SK-N-SH treated with all-trans-retinoic acid at 6 μM for 48 hours (cell line): ENCODE data around the gene EBF3.

ENCODE experiments used
- ATAC-seq: fragments of 200-7000 bp; cut with Tn5 transposase; 3 replicates; pipeline ENCODE4 v1.9.1; 2020; ENCODE audit warnings: mild to moderate bottlenecking, moderate library complexity
- ARNTL ChIP-seq: fragments of 450-650 bp; formaldehyde crosslinking; IDR thresholded peaks from 2 replicates; pipeline ENCODE4 v1.5.0; 2020; ENCODE audit warnings: low read depth, mild to moderate bottlenecking, moderate library complexity, borderline replicate concordance
- CSDC2 ChIP-seq: fragments of 250-450 bp; sonication (Bioruptor Pico); IDR thresholded peaks from 2 replicates; pipeline ENCODE4 v1.5.0; 2020; ENCODE audit warnings: mild to moderate bottlenecking, moderate library complexity
- CSRNP3 ChIP-seq: fragments of 250-450 bp; sonication (Bioruptor Pico); IDR thresholded peaks from 2 replicates; pipeline ENCODE4 v1.5.1; 2021; ENCODE audit warnings: mild to moderate bottlenecking, moderate library complexity
- GLIS3 ChIP-seq: fragments of 250-450 bp; sonication (Bioruptor Pico); IDR thresholded peaks from 2 replicates; pipeline ENCODE4 v1.5.0; 2020; ENCODE audit warnings: mild to moderate bottlenecking, moderate library complexity
- ISL1 ChIP-seq: fragments of 250-450 bp; sonication (Bioruptor Pico); IDR thresholded peaks from 2 replicates; pipeline ENCODE4 v2.1.2; 2022; ENCODE audit warnings: mild to moderate bottlenecking, moderate library complexity
- OSR1 ChIP-seq: fragments of 250-450 bp; sonication (Bioruptor Pico); IDR thresholded peaks from 2 replicates; pipeline ENCODE4 v1.8.0; 2022; ENCODE audit warnings: moderate library complexity, mild to moderate bottlenecking, inconsistent platforms
- PPARA ChIP-seq: fragments of 250-450 bp; sonication (Bioruptor Pico); IDR thresholded peaks from 2 replicates; pipeline ENCODE4 v1.5.0; 2020; ENCODE audit warnings: mild to moderate bottlenecking, borderline replicate concordance
- RARB ChIP-seq: fragments of 250-450 bp; sonication (Bioruptor Pico); IDR thresholded peaks from 2 replicates; pipeline ENCODE4 v1.8.0; 2021; ENCODE audit warnings: mild to moderate bottlenecking, moderate library complexity
- SNAI2 ChIP-seq: fragments of 250-450 bp; sonication (Bioruptor Pico); IDR thresholded peaks from 2 replicates; pipeline ENCODE4 v1.5.0; 2020; ENCODE audit warnings: mild to moderate bottlenecking, moderate library complexity
- TCF4 ChIP-seq: fragments of 250-450 bp; sonication (Bioruptor Pico); IDR thresholded peaks from 2 replicates; pipeline ENCODE4 v1.8.0; 2021; ENCODE audit warnings: mild to moderate bottlenecking, moderate library complexity, borderline replicate concordance
- TOX ChIP-seq: fragments of 250-450 bp; sonication (Bioruptor Pico); IDR thresholded peaks from 2 replicates; pipeline ENCODE4 v1.8.0; 2021; ENCODE audit warnings: mild to moderate bottlenecking, moderate library complexity, borderline replicate concordance
- TSHZ2 ChIP-seq: fragments of 250-450 bp; sonication (Bioruptor Pico); IDR thresholded peaks from 2 replicates; pipeline ENCODE4 v1.5.0; 2020; ENCODE audit warnings: mild to moderate bottlenecking, moderate library complexity
- ZFP3 ChIP-seq: fragments of 250-450 bp; sonication (Bioruptor Pico); IDR thresholded peaks from 2 replicates; pipeline ENCODE4 v1.5.0; 2020; ENCODE audit warnings: mild to moderate bottlenecking, moderate library complexity
- ZNF565 ChIP-seq: fragments of 450-650 bp; formaldehyde crosslinking; conservative IDR thresholded peaks from 2 replicates; pipeline ENCODE4 v1.5.0; 2020; ENCODE audit warnings: low read depth, mild to moderate bottlenecking, moderate library complexity
- ZNF70 ChIP-seq: fragments of 450-650 bp; formaldehyde crosslinking; IDR thresholded peaks from 2 replicates; pipeline ENCODE4 v1.5.0; 2020; ENCODE audit warnings: mild to moderate bottlenecking, moderate library complexity
- ZNF8 ChIP-seq: fragments of 450-650 bp; formaldehyde crosslinking; IDR thresholded peaks from 2 replicates; pipeline ENCODE4 v1.5.0; 2020; ENCODE audit warnings: mild to moderate bottlenecking, moderate library complexity
- TF ChIP-seq, protein P1 (sequence below): fragments of 250-450 bp; sonication (Bioruptor Pico); IDR thresholded peaks from 2 replicates; pipeline ENCODE4 v1.5.1; 2020; ENCODE audit warnings: low read depth, mild to moderate bottlenecking, moderate library complexity
- TF ChIP-seq, protein P2 (sequence below): fragments of 250-450 bp; sonication (Bioruptor Pico); IDR thresholded peaks from 2 replicates; pipeline ENCODE4 v1.8.0; 2020; ENCODE audit warnings: mild to moderate bottlenecking, moderate library complexity, borderline replicate concordance

Gene EBF3

DNA sequence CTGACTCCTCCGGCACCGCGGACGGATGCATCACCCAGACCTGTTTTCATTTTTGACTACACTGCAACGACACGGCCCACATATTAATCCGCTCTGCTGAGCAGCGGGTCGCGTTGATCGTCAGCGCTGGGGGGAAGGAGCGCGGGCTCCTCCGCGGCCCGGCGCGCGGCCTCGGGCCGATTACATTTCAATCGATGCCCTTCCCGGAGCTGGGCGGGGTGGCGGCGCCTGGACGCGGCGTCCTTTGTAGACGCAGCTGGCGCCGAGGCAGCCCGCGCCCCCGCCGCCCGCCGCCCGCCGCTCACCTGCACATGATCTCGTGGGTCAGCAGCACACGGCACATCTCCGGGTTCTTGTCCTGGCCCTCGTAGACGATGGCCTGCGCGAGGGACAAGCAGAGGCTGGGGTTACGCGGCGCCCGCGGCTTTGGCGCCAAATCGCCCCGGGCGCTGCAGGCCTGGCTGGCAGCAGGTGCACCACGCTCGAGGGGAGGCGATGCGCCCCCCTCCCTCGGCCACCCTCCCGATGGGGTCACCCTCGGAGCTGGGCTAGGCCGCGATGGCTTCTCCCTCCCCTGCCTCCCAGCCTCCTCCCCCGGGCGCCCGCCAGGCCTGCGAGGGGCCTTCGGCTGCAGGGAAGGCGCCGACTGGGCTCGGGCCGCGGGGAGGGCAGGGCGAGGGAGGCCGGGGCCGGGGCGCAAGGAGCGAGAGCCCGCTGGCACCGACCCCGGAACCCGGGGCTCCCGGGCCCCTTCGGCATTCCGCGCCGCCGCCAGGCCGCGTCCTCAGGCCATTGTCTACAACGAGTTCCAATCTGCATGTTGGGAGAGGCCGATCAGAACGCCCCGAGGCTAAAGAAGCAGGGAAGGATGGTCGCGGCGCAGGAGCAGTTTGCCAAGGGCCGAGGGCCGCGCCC lies 5.2 kb downstream of the EBF3 start:
- no peak for ATAC-seq
- no peak for TF ChIP-seq ARNTL (CRISPR knock-in tag)
- TF ChIP-seq ISL1, result no peak
- no peak for TF ChIP-seq ZNF565

GRCh38 chr10:129958148-129958628 lies 5.9 kb downstream of the EBF3 start:
- ATAC-seq, result no peak

DNA sequence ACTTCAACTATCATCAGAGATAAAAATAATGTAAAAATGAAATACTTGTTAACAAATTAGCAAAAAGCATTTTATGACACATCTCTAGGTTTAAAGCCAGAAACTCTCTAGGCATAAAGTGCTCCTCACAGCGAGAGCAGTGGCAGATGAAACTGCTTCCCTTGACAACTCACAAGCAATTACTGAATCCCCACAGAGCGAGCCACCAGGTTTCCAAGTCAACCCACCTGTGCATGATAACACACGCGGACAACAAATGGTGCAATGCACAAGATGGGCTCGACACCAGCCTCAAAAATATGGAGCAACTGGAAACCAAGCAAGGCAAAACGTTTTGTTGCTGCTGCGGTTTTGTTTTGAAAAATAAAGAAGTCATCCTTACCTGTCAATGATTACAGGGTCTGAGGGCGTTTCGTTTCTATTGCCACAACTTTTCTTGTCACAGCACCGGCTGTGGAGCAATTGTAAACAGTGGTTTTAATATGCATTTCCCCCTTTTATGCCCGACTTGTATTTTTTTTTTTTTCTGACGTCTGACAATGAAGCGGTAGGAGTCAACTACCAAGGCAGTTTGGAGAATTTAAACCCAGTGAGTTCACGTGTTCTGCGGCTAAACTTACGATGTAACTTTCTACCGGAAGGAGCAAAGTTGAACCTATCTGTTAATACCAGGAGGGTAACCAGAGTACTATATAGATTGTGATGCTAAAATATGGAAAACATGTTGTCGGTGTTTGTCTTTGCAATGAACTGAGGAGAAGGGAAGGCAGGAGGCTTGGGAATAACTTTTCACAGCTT lies 7.0 kb downstream of the EBF3 start:
- TF ChIP-seq TOX (CRISPR knock-in tag) (no peak), ZNF565 (no peak), ARNTL (CRISPR knock-in tag) (no peak), SNAI2 (CRISPR knock-in tag) (no peak), ISL1 (no peak), ZFP3 (CRISPR knock-in tag) (no peak), CSDC2 (no peak), TSHZ2 (CRISPR knock-in tag) (no peak)
- TF ChIP-seq, protein P1, sequence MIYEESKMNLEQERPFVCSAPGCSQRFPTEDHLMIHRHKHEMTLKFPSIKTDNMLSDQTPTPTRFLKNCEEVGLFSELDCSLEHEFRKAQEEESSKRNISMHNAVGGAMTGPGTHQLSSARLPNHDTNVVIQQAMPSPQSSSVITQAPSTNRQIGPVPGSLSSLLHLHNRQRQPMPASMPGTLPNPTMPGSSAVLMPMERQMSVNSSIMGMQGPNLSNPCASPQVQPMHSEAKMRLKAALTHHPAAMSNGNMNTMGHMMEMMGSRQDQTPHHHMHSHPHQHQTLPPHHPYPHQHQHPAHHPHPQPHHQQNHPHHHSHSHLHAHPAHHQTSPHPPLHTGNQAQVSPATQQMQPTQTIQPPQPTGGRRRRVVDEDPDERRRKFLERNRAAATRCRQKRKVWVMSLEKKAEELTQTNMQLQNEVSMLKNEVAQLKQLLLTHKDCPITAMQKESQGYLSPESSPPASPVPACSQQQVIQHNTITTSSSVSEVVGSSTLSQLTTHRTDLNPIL (CRISPR knock-in tag), result no peak
- ATAC-seq, result no peak

More at GRCh38 chr10:129958148-129958628, 5.9 kb downstream of the EBF3 start:
- TF ChIP-seq ZNF8, result no peak
- no peak for TF ChIP-seq ARNTL (CRISPR knock-in tag)
- no peak for TF ChIP-seq ZFP3 (CRISPR knock-in tag)
- TF ChIP-seq TCF4 (CRISPR knock-in tag), result no peak
- TF ChIP-seq CSRNP3 (CRISPR knock-in tag), result no peak
- TF ChIP-seq, protein P2, sequence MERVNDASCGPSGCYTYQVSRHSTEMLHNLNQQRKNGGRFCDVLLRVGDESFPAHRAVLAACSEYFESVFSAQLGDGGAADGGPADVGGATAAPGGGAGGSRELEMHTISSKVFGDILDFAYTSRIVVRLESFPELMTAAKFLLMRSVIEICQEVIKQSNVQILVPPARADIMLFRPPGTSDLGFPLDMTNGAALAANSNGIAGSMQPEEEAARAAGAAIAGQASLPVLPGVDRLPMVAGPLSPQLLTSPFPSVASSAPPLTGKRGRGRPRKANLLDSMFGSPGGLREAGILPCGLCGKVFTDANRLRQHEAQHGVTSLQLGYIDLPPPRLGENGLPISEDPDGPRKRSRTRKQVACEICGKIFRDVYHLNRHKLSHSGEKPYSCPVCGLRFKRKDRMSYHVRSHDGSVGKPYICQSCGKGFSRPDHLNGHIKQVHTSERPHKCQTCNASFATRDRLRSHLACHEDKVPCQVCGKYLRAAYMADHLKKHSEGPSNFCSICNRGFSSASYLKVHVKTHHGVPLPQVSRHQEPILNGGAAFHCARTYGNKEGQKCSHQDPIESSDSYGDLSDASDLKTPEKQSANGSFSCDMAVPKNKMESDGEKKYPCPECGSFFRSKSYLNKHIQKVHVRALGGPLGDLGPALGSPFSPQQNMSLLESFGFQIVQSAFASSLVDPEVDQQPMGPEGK (CRISPR knock-in tag), result no peak
- no peak for TF ChIP-seq ZNF565
- TF ChIP-seq OSR1, result no peak
- TF ChIP-seq ISL1, result no peak
- TF ChIP-seq TSHZ2 (CRISPR knock-in tag), result no peak
- TF ChIP-seq GLIS3 (CRISPR knock-in tag), result no peak
- TF ChIP-seq RARB (CRISPR knock-in tag), result no peak
- TF ChIP-seq, protein P1 (CRISPR knock-in tag), result no peak
- TF ChIP-seq TOX (CRISPR knock-in tag), result no peak
- no peak for TF ChIP-seq ZNF70 (CRISPR knock-in tag)
- no peak for TF ChIP-seq PPARA
